Gastrocnemius medialis (tissue), 4 donors: ENCODE measurements around the gene DCAF10. TPM values are rescaled to one million over a fixed set of nuclear protein-coding genes. Genes with fewer than 3 reads are reported as not detected.

Source experiments
- ATAC-seq, 2 donors: fragments of 150-250 bp; one replicate each; pipeline ENCODE4 v1.9.1; 2016
- DNase-seq, 2 donors: peaks; one replicate each; pipeline ENCODE4 v3.0.0-alpha.2; 2019
- H3K27ac ChIP-seq, 4 donors: fragments of 200-600 bp; sonication (generic); 1 replicate in 1 of 4; 2 replicates in 3 of 4; pipeline ENCODE4 v1.5.1; 2016 to 2018; ENCODE audit warnings: mild to moderate bottlenecking in 2 of 4, moderate library complexity in 1 of 4
- H3K27me3 ChIP-seq, 3 donors: fragments of 200-600 bp; sonication (generic) in 2 of 3; 1 replicate in 1 of 3; 2 replicates in 2 of 3; pipeline versions ENCODE4 v1.5.1 to v1.6.0; 2016 to 2019; ENCODE audit warnings: mild to moderate bottlenecking in 1 of 3, moderate library complexity in 1 of 3
- H3K36me3 ChIP-seq, 2 donors: fragments of 200-600 bp; sonication (generic) in 1 of 2; one replicate each; pipeline ENCODE4 v1.5.1; 2017 to 2018
- H3K4me1 ChIP-seq, 2 donors: fragments of 200-600 bp; sonication (generic) in 1 of 2; one replicate each; pipeline ENCODE4 v1.5.1; 2016 to 2017; ENCODE audit warnings: mild to moderate bottlenecking in 2 of 2
- H3K4me3 ChIP-seq, 4 donors: fragments of 200-600 bp; sonication (generic) in 3 of 4; 1 replicate in 1 of 4; 2 replicates in 3 of 4; pipeline ENCODE4 v1.5.1; 2016 to 2019; ENCODE audit warnings: mild to moderate bottlenecking in 2 of 4
- H3K9me3 ChIP-seq, 3 donors: fragments of 200-600 bp; sonication (generic) in 2 of 3; 1 replicate in 1 of 3; 2 replicates in 2 of 3; pipeline ENCODE4 v1.5.1; 2016 to 2019
- POLR2A ChIP-seq, 2 donors: fragments of 450-650 bp; IDR thresholded peaks; one replicate each; pipeline ENCODE4 v1.6.1; 2017; ENCODE audit warnings: antibody characterized with exemption in 2 of 2, mild to moderate bottlenecking in 2 of 2, moderate library complexity in 2 of 2
- in situ Hi-C, 4 donors: fragments of 200-750 bp; cut with MboI; loops; one replicate each; pipeline versions ENCODE4 v1.15.0 to v1.8.0; 2017; ENCODE audit warnings: low sequenced_read_pairs in 4 of 4
- intact Hi-C: fragments of 100-400 bp; cut with DNase I; formaldehyde crosslinking; loops from one replicate; pipeline ENCODE4 v1.15.1; 2023; ENCODE audit warnings: low total_unique reads
- total RNA-seq, 4 donors: library from RNA; depleted of rRNA; stranded (reverse); fragments of >200 nt; gene quantifications; one replicate each; pipeline versions ENCODE4 v1.1.0 to v1.2.3, GENCODE V29; 2016
- TF ChIP-seq, protein P1 (sequence below), 5 experiments: fragments of 450-650 bp in 3 of 5; fragments of 200-600 bp in 2 of 5; sonication (generic) in 2 of 5; IDR thresholded peaks in 4 of 5; conservative IDR thresholded peaks in 1 of 5; 1 replicate in 4 of 5; 2 replicates in 1 of 5; pipeline ENCODE4 v1.5.1; 2016 to 2019; ENCODE audit warnings: antibody characterized with exemption in 5 of 5, mild to moderate bottlenecking in 3 of 5, moderate library complexity in 3 of 5

DCAF10 gene
- total RNA-seq, 4 donors from 2014 or later: 11.0 to 24.5 (median 17.0) TPM

DNA sequence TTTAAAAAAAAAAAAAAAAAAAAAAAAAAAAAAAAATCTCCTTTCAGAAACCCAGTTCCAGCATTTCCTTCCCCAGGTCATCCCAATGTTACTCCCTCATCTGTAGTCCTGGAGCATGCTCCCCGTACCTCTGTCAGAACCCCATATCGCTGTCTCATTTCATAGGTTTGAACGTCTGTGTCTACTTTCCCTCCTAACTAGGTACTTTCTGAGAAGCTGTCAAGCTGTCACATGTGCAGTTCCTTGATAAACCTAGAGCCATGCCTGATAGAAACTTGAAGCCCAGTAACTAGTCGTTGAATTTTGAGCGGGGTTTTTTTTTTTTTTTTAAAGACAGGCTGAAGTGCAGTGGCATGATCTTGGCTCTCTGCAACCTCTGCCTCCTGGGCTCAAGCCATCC, 31.3 kb upstream of the DCAF10 start:
- no peaks in the 10 kb centered on the region for H3K4me1 ChIP-seq
- peaks cover 0 to 40% of the 10 kb centered on the region in 2 donors for H3K36me3 ChIP-seq
- DNase-seq (no peak), ATAC-seq (no peak)
- H3K27ac ChIP-seq: no peak overlapping the region
- TF ChIP-seq POLR2A (IDR thresholded peaks at IDR 0.05): no peak
- TF ChIP-seq, protein P1, sequence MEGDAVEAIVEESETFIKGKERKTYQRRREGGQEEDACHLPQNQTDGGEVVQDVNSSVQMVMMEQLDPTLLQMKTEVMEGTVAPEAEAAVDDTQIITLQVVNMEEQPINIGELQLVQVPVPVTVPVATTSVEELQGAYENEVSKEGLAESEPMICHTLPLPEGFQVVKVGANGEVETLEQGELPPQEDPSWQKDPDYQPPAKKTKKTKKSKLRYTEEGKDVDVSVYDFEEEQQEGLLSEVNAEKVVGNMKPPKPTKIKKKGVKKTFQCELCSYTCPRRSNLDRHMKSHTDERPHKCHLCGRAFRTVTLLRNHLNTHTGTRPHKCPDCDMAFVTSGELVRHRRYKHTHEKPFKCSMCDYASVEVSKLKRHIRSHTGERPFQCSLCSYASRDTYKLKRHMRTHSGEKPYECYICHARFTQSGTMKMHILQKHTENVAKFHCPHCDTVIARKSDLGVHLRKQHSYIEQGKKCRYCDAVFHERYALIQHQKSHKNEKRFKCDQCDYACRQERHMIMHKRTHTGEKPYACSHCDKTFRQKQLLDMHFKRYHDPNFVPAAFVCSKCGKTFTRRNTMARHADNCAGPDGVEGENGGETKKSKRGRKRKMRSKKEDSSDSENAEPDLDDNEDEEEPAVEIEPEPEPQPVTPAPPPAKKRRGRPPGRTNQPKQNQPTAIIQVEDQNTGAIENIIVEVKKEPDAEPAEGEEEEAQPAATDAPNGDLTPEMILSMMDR (IDR thresholded peaks at IDR 0.05 in 4 of 5, conservative IDR thresholded peaks at IDR 0.05 in 1 of 5): no peak
- H3K9me3 ChIP-seq: no peaks in the 10 kb centered on the region
- no peak overlapping the region for H3K4me3 ChIP-seq
- intact Hi-C loops (no loop called here), in situ Hi-C loops (loop anchor here in 1 of 4 donors (25.0 kb wide), 1 partner anchor 643 kb away; the partner anchor contains the start of gene IGFBPL1)
- H3K27me3 ChIP-seq: no peaks in the 10 kb centered on the region

DNA sequence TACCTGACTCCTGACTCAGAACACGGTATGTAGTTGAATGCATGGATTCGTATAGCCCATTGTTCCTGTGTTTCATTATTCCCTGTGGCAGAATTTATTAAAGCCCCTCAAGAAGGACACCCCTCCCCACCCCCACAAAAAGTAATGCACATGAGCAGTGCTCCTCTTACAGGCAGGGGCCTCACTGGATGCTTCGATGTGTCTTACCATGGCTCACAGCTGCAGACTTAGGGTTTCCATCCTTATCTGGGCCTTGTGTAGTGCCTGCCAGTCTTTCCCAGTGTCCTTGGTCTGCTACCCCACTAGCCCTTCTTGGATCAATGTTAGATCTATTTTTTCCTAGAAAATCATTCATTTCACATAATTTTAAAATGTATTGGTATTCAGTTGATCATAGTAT, 30.6 kb upstream of the DCAF10 start:
- no peaks in the 10 kb centered on the region for H3K9me3 ChIP-seq
- H3K27me3 ChIP-seq: no peaks in the 10 kb centered on the region
- peaks cover 0 to 35% of the 10 kb centered on the region in 2 donors for H3K36me3 ChIP-seq
- no peaks in the 10 kb centered on the region for H3K4me1 ChIP-seq
- ATAC-seq: no peak
- no peak overlapping the region for H3K27ac ChIP-seq
- no peak overlapping the region for H3K4me3 ChIP-seq
- DNase-seq: no peak
- TF ChIP-seq POLR2A (IDR thresholded peaks at IDR 0.05): no peak
- TF ChIP-seq, protein P1 (IDR thresholded peaks at IDR 0.05 in 4 of 5, conservative IDR thresholded peaks at IDR 0.05 in 1 of 5): no peak
- in situ Hi-C loops (loop anchor here in 1 of 4 donors (25.0 kb wide), 1 partner anchor 642 kb away; the partner anchor contains the start of gene IGFBPL1), intact Hi-C loops (no loop called here)

DNA sequence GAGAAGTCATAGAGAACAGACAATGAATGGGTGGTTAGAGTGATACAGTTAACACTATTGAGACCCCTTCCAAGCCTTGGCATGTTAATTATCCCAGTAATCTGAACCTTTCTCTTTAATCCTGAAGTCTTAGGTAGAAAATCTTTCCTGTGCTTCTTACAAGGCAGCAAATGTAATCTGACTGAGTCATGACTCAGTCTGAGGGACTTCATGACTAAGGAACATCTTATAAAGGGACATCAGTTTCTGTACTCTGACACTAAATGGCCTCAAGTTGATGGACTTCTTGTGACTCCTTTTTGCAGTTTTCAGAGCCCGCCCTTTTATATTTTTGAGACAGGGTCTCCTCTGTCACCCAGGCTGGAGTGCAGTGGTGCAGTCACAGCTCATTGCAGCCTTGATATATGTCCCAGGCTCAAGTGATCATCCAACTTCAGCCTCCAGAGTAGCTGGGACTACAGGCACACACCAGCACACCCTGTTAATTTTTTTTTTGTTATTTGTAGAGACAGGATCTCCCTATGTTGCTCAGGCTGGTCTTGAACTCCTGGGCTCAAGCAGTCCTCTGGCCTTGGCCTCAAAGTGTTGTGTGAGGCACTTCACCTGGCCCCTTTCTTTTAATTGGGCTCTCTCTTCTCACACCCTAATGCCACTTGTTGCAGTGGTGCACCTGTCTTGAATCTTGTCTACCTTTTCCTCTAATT, 25.2 kb upstream of the DCAF10 start:
- in situ Hi-C loops: loop anchor here in 3 of 4 donors (25.0 kb wide), 2 partner anchors 112 to 188 kb away; partner anchors contain the start of genes FBXO10 (in 3 of the 3) and TOMM5 (in 3 of the 3)
- peaks cover 0 to 59% of the 10 kb centered on the region in 2 donors for H3K36me3 ChIP-seq

DNA sequence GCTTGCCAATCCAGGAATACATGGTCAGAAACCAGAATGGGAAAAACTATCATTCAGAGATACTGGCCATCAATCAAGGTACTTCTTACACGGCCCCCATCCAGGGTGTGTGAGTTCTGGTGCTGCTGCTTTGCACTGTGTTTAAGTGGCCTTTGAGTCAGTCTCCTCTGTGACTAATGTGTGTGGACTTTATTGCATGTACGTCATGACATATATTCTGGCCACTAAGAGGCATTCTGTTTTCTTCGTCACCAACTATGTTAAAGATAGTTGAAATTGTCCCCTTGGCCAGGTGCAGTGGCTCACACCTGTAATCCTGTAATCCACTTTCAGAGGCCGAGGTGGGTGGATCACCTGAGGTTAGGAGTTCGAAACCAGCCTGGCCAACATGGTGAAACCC, 24.3 kb upstream of the DCAF10 start:
- H3K27me3 ChIP-seq: no peaks in the 10 kb centered on the region
- in situ Hi-C loops: loop anchor here in 3 of 4 donors (25.0 kb wide), 2 partner anchors 111 to 189 kb away; partner anchors contain the start of genes FBXO10 (in 3 of the 3) and TOMM5 (in 3 of the 3)
- DNase-seq (no peak), ATAC-seq (no peak)
- no peak for TF ChIP-seq POLR2A (IDR thresholded peaks at IDR 0.05)
- TF ChIP-seq, protein P1 (IDR thresholded peaks at IDR 0.05 in 4 of 5, conservative IDR thresholded peaks at IDR 0.05 in 1 of 5): no peak
- intact Hi-C loops: no loop called here
- no peak overlapping the region for H3K27ac ChIP-seq
- no peaks in the 10 kb centered on the region for H3K4me1 ChIP-seq
- H3K36me3 ChIP-seq: peaks cover 0 to 59% of the 10 kb centered on the region in 2 donors
- no peak overlapping the region for H3K4me3 ChIP-seq
- no peaks in the 10 kb centered on the region for H3K9me3 ChIP-seq

More for the DNA sequence above, 25.2 kb upstream of the DCAF10 start:
- intact Hi-C loops: no loop called here
- no peak overlapping the region for H3K4me3 ChIP-seq
- H3K4me1 ChIP-seq: no peaks in the 10 kb centered on the region
- H3K9me3 ChIP-seq: no peaks in the 10 kb centered on the region
- H3K27ac ChIP-seq: no peak overlapping the region
- no peak for ATAC-seq
- H3K27me3 ChIP-seq: no peaks in the 10 kb centered on the region
- TF ChIP-seq, protein P1 (IDR thresholded peaks at IDR 0.05 in 4 of 5, conservative IDR thresholded peaks at IDR 0.05 in 1 of 5): no peak
- TF ChIP-seq POLR2A (IDR thresholded peaks at IDR 0.05): no peak
- no peak for DNase-seq
